Skin of body (tissue), 2 donors: Measurements from ENCODE around the gene PFKL. TPM values are rescaled to one million over a fixed set of nuclear protein-coding genes. Genes with fewer than 3 reads are reported as not detected.
"Not testable (repeated sequence)": the region's sequence is repeated elsewhere in the genome, so short reads cannot be mapped to it uniquely, and the experiment has no call there.

Experiments
- DNase-seq: peaks from one replicate; lab custom pipeline; 2025; lab: John Stamatoyannopoulos, UW
- total RNA-seq: library from RNA; depleted of rRNA; stranded (reverse); fragments of >200 nt; gene quantifications from one replicate; pipeline ENCODE4 v1.2.3, GENCODE V29; 2014

PFKL gene
- total RNA-seq, 1 donor from 2014 or later, result 85.3 TPM

DNA sequence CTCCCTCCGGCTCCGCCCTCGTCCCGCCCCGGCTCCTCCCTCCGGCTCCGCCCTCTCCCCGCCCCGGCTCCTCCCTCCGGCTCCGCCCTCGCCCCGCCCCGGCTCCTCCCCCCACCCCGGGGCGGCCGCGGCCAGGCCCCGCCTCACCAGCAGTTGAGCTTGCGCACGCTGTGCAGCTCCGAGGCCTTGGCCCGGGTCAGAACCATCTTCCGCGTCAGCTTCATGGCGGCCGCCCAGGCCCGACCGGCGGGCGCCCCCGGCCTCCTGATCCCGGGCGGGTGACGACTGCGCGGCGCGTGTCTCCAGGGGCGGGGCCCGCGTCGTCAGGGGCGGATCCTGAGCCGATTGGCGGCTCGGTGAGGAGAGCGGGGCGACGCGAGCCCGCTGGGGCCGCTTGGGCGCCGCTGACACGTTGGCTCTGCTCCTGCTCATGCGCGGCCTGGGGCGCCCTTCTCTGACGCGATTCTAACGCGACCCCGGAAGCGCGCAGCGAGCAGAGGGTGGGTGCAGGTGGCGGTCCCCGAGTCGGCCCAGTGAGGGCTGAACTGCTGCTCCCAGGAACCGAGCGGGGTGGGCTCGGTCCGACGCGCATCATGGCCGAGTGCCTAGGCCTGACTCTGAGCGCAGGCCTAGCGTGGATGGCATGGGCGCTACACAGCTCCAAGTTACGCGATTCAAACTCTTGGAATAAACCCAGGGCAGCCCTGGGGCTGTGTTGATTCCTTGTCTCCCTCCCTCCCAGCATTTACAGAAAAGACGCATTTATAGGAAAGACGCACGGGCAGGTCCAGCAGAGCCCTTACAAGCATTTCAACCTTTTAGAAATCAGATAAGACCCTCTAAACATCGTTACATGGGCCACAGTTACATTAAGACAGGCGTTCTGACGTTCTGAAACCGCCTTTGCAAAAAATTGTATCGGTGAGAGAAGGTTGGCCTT, 39.4 kb downstream of the PFKL start, which contains the start of gene CFAP410:
Gene CFAP410 (minus strand): TSS at position 420 of the 940 bp plus-strand sequence. CDS start 196 bp downstream, at position 224.
- peak; percentile 92 for DNase-seq

- DNase-seq, result not testable (repeated sequence)
These were observed 42.0 kb downstream of the PFKL start for GRCh38 chr21:44341726-44342458.

- DNase-seq, result not testable (repeated sequence)
These were observed 43.1 kb downstream of the PFKL start for GRCh38 chr21:44342981-44343380.

DNA sequence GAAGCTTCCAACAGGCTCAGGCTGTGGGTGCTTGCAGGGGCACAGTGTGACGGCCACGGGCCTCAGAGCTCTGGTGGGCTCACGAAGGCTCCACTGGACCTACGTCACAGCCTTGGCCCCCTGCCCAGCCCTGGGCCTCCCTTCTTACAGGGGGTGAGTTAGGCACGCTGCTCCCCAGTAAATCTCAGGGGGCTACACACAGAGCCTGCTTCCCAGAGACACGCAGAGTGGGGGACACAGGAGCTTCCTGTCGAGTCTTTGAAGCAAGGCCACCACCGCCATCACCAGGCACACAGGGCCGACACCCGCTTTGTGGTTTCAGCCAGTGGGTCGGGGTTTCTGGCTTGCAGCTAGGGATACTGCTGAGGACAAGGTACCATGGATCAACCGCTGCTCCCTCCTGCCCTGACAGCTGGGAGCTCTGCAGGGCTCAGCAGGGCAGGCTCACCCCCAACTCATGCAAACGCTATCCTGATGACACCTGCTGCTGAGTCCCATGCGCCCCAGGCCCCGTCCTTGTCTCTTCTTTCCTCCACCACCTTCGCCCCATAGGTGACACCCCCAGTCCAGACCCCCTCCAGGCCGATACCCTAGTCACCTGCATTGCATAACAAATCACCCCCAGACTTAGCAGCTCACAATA, 44.8 kb downstream of the PFKL start:
- DNase-seq, result no peak

GRCh38 chr21:44345495-44345894, 45.6 kb downstream of the PFKL start:
- no peak for DNase-seq

- no peak for DNase-seq
These were observed 48.1 kb downstream of the PFKL start for GRCh38 chr21:44347911-44348451.

- no peak for DNase-seq
These were observed 49.0 kb downstream of the PFKL start for GRCh38 chr21:44348861-44349260.

DNA sequence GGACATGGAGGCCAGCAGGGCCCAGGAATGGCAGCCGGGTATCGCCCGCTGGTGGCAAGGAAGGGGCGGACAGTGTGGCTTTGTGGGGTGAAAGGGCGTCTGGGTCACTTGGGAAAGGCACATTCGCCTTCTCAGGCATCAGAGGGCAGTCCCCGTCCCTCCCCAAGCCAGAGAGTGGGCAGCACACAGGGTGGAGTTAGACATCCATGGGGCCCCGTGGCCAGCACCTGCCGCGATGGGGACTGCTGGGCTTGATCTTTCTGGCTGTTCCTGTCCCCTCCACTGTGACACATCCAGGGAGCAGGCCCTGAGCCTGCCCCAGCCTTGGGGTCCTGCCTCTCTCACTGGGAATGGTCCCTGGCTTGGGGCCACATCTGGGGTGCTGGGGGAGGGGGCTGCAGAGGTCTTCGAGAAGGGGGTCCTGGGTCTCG, 49.6 kb downstream of the PFKL start:
- DNase-seq, result no peak

GRCh38 chr21:44349847-44350772, 50.3 kb downstream of the PFKL start:
- DNase-seq, result no peak

GRCh38 chr21:44350773-44351481, 51.1 kb downstream of the PFKL start:
- no peak for DNase-seq

- no peak for DNase-seq
These were observed 51.8 kb downstream of the PFKL start for GRCh38 chr21:44351535-44352252.

DNA sequence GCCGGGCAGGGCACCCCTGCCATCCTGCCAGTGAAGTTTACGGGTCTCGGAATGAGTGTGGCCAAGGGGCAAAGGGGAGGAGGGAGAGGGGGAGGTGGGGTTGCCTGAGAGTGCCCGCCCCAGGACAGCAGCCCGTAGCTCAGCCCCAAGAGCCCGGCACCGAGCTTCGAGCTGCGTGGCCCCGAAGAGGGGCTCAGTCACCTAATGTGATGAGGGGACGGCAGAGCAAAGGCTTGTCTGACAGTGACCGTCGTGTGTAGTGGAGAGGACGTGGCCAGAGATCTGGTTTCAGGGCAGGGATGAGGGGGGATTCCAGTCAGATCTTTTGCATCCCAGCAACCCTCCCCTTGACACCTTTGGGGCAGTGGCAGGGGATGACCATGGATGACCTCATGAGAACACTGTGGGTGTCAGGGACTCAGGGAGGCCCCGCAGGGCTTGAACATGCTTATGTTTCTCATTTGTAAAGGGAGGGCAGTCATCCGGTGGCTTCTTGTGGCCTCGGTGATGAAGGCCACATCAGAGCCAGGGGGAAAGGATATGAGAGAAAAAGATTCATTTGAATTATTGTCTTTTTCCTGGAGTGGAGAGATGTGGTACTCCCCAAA, 52.5 kb downstream of the PFKL start:
- DNase-seq, result no peak

- DNase-seq, result no peak
These were observed 53.5 kb downstream of the PFKL start, which contains the start of gene TRPM2 for GRCh38 chr21:44353191-44353970. TRPM2 (plus strand) TSS chr21:44353621; CDS start chr21:44353701, 80 bp downstream.

GRCh38 chr21:44354001-44354405, 54.1 kb downstream of the PFKL start:
- DNase-seq, result no peak

DNA sequence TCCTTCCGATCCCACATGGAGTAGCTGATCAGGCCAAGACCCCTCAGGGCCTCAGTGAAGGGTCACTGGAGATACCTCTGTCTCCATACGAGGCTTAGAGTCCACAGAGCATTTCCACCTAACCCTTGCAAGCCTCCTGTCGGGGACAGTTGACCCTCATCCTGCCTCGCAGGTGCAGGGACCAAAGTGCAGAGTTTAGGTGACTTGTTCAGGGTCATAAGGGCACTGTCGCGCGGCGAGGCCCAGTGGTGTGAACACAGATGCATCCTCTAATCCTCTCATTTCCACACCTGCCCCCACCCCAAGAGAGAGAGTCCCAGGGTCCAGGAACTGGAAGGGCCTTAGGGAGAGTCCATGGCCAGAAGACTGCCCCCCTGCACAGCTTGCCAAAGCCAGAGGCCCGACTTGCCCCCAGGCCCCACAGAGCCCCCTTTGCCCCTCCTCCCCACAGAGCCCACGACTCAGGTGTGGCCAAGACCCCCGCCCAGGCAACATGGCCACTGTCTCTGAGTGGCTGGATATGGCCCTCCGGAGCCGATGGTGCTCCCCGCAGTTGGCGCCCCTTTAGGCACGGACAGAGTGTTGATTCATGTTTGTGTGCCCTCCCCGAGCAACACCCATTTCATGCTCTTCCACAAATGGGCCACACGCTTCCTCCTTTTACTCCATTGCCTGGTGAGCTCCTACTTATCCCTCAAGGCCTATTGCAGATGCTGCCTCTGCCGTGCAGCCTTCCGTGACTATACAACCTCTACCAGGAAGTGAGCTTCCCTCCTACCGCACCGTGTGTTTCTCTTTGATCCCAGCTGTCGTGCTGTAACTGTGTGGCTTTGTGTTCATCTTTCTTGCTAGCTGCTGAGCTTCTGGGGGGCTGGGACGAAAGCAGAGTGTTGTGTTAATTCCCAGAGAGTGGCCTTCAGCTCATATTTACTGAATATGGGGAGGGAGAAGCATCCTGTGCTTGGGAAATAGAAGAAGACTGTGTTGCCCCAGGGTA, 55.2 kb downstream of the PFKL start:
- no peak for DNase-seq

GRCh38 chr21:44356160-44356559, 56.3 kb downstream of the PFKL start:
- no peak for DNase-seq
